Activated T-helper 2 cell treated with anti-CD3 and anti-CD28 coated beads, Interferon-gamma antibody, Interleukin-2, Interleukin-4, amounts not matched to agents 10 μg/mL and 5 μg/mL and 100 μg/mL, durations not matched to agents 14 hours and 24 hours and 36 hours (primary cell): Measurements from ENCODE around the gene NSMCE3. TPM values are rescaled to one million over a fixed set of nuclear protein-coding genes. Genes with fewer than 3 reads are reported as not detected.

ENCODE experiments used
- DNase-seq: peaks from one replicate; pipeline ENCODE4 v3.0.0; 2021; ENCODE audit warnings: low spot score
- H3K27ac Mint-ChIP-seq: one replicate; pipeline ENCODE4 v1.8.0; 2021; ENCODE audit warnings: mixed read lengths
- H3K27me3 Mint-ChIP-seq: one replicate; pipeline ENCODE4 v1.8.0; 2021; ENCODE audit warnings: low read depth, mixed read lengths
- H3K36me3 Mint-ChIP-seq: one replicate; pipeline ENCODE4 v1.8.0; 2021; ENCODE audit warnings: low read depth, mixed read lengths
- H3K4me1 Mint-ChIP-seq: one replicate; pipeline ENCODE4 v1.8.0; 2021; ENCODE audit warnings: low read depth, mixed read lengths
- H3K4me3 Mint-ChIP-seq: one replicate; pipeline ENCODE4 v1.8.0; 2021; ENCODE audit warnings: low read depth, mild to moderate bottlenecking, moderate library complexity, mixed read lengths
- H3K9me3 Mint-ChIP-seq: one replicate; pipeline ENCODE4 v1.8.0; 2021; ENCODE audit warnings: mixed read lengths
- intact Hi-C: fragments of 100-400 bp; cut with micrococcal nuclease; formaldehyde crosslinking; loops from one replicate; pipeline ENCODE4 v1.15.1; 2023
- total RNA-seq: library from RNA; stranded (reverse); gene quantifications from 2 replicates; pipeline ENCODE4 v1.2.3, GENCODE V29; 2022

NSMCE3 gene
- 10.4 and 10.9 TPM in 2 replicates for total RNA-seq

GRCh38 chr15:29269485-29270168 is at the start of gene NSMCE3:
NSMCE3 (minus strand) TSS chr15:29269822; CDS start chr15:29269705, 117 bp downstream.
- peaks cover 38% of the 10 kb centered on the region for H3K4me1 Mint-ChIP-seq
- intact Hi-C loops = loop anchor here (1.0 to 2.0 kb wide), 3 partner anchors 8 to 129 kb away; no protein-coding TSS in a partner anchor
- no peaks in the 10 kb centered on the region for H3K36me3 Mint-ChIP-seq
- peaks cover 5% of the 10 kb centered on the region for H3K27me3 Mint-ChIP-seq
- H3K27ac Mint-ChIP-seq = peak within 1 kb of the TSS; percentile 97
- DNase-seq = peak; percentile 90
- no peaks in the 10 kb centered on the region for H3K9me3 Mint-ChIP-seq
- peak within 1 kb of the TSS; percentile 98 for H3K4me3 Mint-ChIP-seq

- Mint-ChIP-seq H3K27ac (no peak overlapping the region), H3K4me1 (no peaks in the 10 kb centered on the region)
- intact Hi-C loops = no loop called here
Measured at GRCh38 chr15:29316422-29316821, 46.8 kb upstream of the NSMCE3 start.

GRCh38 chr15:29312387-29312786 is 42.8 kb upstream of the NSMCE3 start:
- intact Hi-C loops = no loop called here
- no peak overlapping the region for H3K4me3 Mint-ChIP-seq

More at GRCh38 chr15:29316422-29316821, 46.8 kb upstream of the NSMCE3 start:
- peaks cover 9% of the 10 kb centered on the region for H3K27me3 Mint-ChIP-seq
- no peaks in the 10 kb centered on the region for H3K9me3 Mint-ChIP-seq
- H3K4me3 Mint-ChIP-seq = no peak overlapping the region
- no peaks in the 10 kb centered on the region for H3K36me3 Mint-ChIP-seq
- DNase-seq = no peak

GRCh38 chr15:29311696-29312095 is 42.1 kb upstream of the NSMCE3 start:
- Mint-ChIP-seq H3K9me3 (no peaks in the 10 kb centered on the region), H3K4me1 (no peaks in the 10 kb centered on the region), H3K27me3 (peaks cover 7% of the 10 kb centered on the region), H3K27ac (no peak overlapping the region), H3K36me3 (no peaks in the 10 kb centered on the region), H3K4me3 (no peak overlapping the region)
- intact Hi-C loops = no loop called here
- DNase-seq = no peak

More at GRCh38 chr15:29312387-29312786, 42.8 kb upstream of the NSMCE3 start:
- Mint-ChIP-seq H3K36me3 (no peaks in the 10 kb centered on the region), H3K9me3 (no peaks in the 10 kb centered on the region), H3K27me3 (peaks cover 7% of the 10 kb centered on the region), H3K27ac (no peak overlapping the region), H3K4me1 (no peaks in the 10 kb centered on the region)
- no peak for DNase-seq

GRCh38 chr15:29309139-29309538 is 39.5 kb upstream of the NSMCE3 start:
- no peak for DNase-seq
- H3K4me3 Mint-ChIP-seq = no peak overlapping the region
- no peaks in the 10 kb centered on the region for H3K36me3 Mint-ChIP-seq
- no peaks in the 10 kb centered on the region for H3K9me3 Mint-ChIP-seq
- H3K4me1 Mint-ChIP-seq = no peaks in the 10 kb centered on the region
- H3K27me3 Mint-ChIP-seq = peaks cover 8% of the 10 kb centered on the region
- H3K27ac Mint-ChIP-seq = no peak overlapping the region
- intact Hi-C loops = no loop called here

- Mint-ChIP-seq H3K36me3 (no peaks in the 10 kb centered on the region), H3K4me3 (no peak overlapping the region), H3K4me1 (no peaks in the 10 kb centered on the region), H3K27me3 (peaks cover 3% of the 10 kb centered on the region), H3K9me3 (no peaks in the 10 kb centered on the region), H3K27ac (no peak overlapping the region)
- no peak for DNase-seq
- intact Hi-C loops = no loop called here
Measured at GRCh38 chr15:29308299-29308698, 38.7 kb upstream of the NSMCE3 start.

- intact Hi-C loops = no loop called here
- Mint-ChIP-seq H3K9me3 (no peaks in the 10 kb centered on the region), H3K36me3 (no peaks in the 10 kb centered on the region), H3K4me3 (no peak overlapping the region), H3K27me3 (peaks cover 5% of the 10 kb centered on the region), H3K27ac (no peak overlapping the region), H3K4me1 (no peaks in the 10 kb centered on the region)
- no peak for DNase-seq
Measured at GRCh38 chr15:29305556-29305955, 35.9 kb upstream of the NSMCE3 start.

- Mint-ChIP-seq H3K27ac (no peak overlapping the region), H3K9me3 (no peaks in the 10 kb centered on the region), H3K4me3 (no peak overlapping the region), H3K27me3 (peaks cover 5% of the 10 kb centered on the region), H3K4me1 (no peaks in the 10 kb centered on the region), H3K36me3 (no peaks in the 10 kb centered on the region)
- DNase-seq = no peak
- intact Hi-C loops = no loop called here
Measured at GRCh38 chr15:29302871-29303270, 33.2 kb upstream of the NSMCE3 start.

GRCh38 chr15:29299784-29300183 is 30.2 kb upstream of the NSMCE3 start:
- peaks cover 8% of the 10 kb centered on the region for H3K27me3 Mint-ChIP-seq
- DNase-seq = no peak
- H3K27ac Mint-ChIP-seq = no peak overlapping the region
- H3K9me3 Mint-ChIP-seq = no peaks in the 10 kb centered on the region
- intact Hi-C loops = no loop called here
- no peak overlapping the region for H3K4me3 Mint-ChIP-seq
- H3K4me1 Mint-ChIP-seq = no peaks in the 10 kb centered on the region
- H3K36me3 Mint-ChIP-seq = no peaks in the 10 kb centered on the region

- H3K4me1 Mint-ChIP-seq = no peaks in the 10 kb centered on the region
- intact Hi-C loops = no loop called here
- H3K9me3 Mint-ChIP-seq = no peaks in the 10 kb centered on the region
Measured at GRCh38 chr15:29299331-29299730, 29.7 kb upstream of the NSMCE3 start.

GRCh38 chr15:29294732-29295325 is 25.2 kb upstream of the NSMCE3 start:
- Mint-ChIP-seq H3K9me3 (no peaks in the 10 kb centered on the region), H3K4me1 (no peaks in the 10 kb centered on the region), H3K27ac (no peak overlapping the region), H3K27me3 (peaks cover 8% of the 10 kb centered on the region), H3K36me3 (no peaks in the 10 kb centered on the region), H3K4me3 (no peak overlapping the region)
- DNase-seq = no peak
- intact Hi-C loops = no loop called here

More at GRCh38 chr15:29299331-29299730, 29.7 kb upstream of the NSMCE3 start:
- Mint-ChIP-seq H3K27ac (no peak overlapping the region), H3K36me3 (no peaks in the 10 kb centered on the region), H3K4me3 (no peak overlapping the region), H3K27me3 (peaks cover 8% of the 10 kb centered on the region)
- DNase-seq = no peak

GRCh38 chr15:29291067-29291845 is 21.6 kb upstream of the NSMCE3 start:
- Mint-ChIP-seq H3K9me3 (no peaks in the 10 kb centered on the region), H3K4me1 (no peaks in the 10 kb centered on the region), H3K27me3 (peaks cover 9% of the 10 kb centered on the region), H3K36me3 (no peaks in the 10 kb centered on the region), H3K4me3 (no peak overlapping the region), H3K27ac (no peak overlapping the region)
- no peak for DNase-seq
- intact Hi-C loops = no loop called here

- no peaks in the 10 kb centered on the region for H3K36me3 Mint-ChIP-seq
- H3K27ac Mint-ChIP-seq = no peak overlapping the region
- no peaks in the 10 kb centered on the region for H3K4me1 Mint-ChIP-seq
- no peaks in the 10 kb centered on the region for H3K9me3 Mint-ChIP-seq
- peaks cover 24% of the 10 kb centered on the region for H3K27me3 Mint-ChIP-seq
- intact Hi-C loops = no loop called here
- DNase-seq = no peak
- no peak overlapping the region for H3K4me3 Mint-ChIP-seq
Measured at GRCh38 chr15:29289173-29289572, 19.6 kb upstream of the NSMCE3 start.
